Lower lobe of right lung (tissue), 2 donors: Measurements from ENCODE around the gene KCNK2. TPM values are rescaled to one million over a fixed set of nuclear protein-coding genes. Genes with fewer than 3 reads are reported as not detected.

Experiments used
- ATAC-seq, 2 donors: fragments of 200-7000 bp; cut with Tn5 transposase; one replicate each; pipeline ENCODE4 v1.9.1; 2020 to 2022; ENCODE audit warnings: mild to moderate bottlenecking in 2 of 2, moderate library complexity in 2 of 2
- DNase-seq: peaks from one replicate; pipeline ENCODE4 v3.0.0-alpha.2; 2020
- H3K27ac ChIP-seq: fragments of 200-600 bp; one replicate; pipeline ENCODE4 v1.8.0; 2022
- H3K27me3 ChIP-seq: fragments of 200-600 bp; one replicate; pipeline ENCODE4 v1.8.0; 2022; ENCODE audit warnings: low read depth
- H3K36me3 ChIP-seq: fragments of 200-600 bp; one replicate; pipeline ENCODE4 v1.8.0; 2022; ENCODE audit warnings: mild to moderate bottlenecking
- H3K4me1 ChIP-seq: fragments of 200-600 bp; one replicate; pipeline ENCODE4 v1.8.0; 2022
- H3K4me3 ChIP-seq: fragments of 200-600 bp; one replicate; pipeline ENCODE4 v1.8.0; 2022; ENCODE audit warnings: mild to moderate bottlenecking
- H3K9me3 ChIP-seq: fragments of 200-600 bp; one replicate; pipeline ENCODE4 v1.8.0; 2022
- CTCF ChIP-seq: fragments of 200-600 bp; IDR thresholded peaks from one replicate; pipeline ENCODE4 v1.8.0; 2022; ENCODE audit warnings: antibody characterized with exemption, mild to moderate bottlenecking
- intact Hi-C: fragments of 100-400 bp; cut with DNase I; formaldehyde crosslinking; loops from one replicate; pipeline ENCODE4 v1.11.0; 2022
- total RNA-seq: library from RNA; stranded (reverse); fragmentation: NEBNext Ultra II Directional; extraction: Animal tissue kit (Norgen Biotek cat#: 25700); gene quantifications from one replicate; pipeline ENCODE4 v1.2.1, GENCODE V29; 2021
- donor health status: DM: no; HTN: yes; CAD: no; lungs with severe emphysema.

Gene KCNK2
- total RNA-seq, 1 donor from 2014 or later: not detected

- Histone ChIP-seq H3K27ac (no peak overlapping the region), H3K4me3 (no peak overlapping the region)
- ATAC-seq: no peak
These were observed 13.0 kb downstream of the KCNK2 start for GRCh38 chr1:215095524-215095923.

GRCh38 chr1:215101511-215101910 is 19.0 kb downstream of the KCNK2 start:
- ATAC-seq: no peak
- Histone ChIP-seq H3K27ac (no peak overlapping the region), H3K9me3 (no peaks in the 10 kb centered on the region), H3K4me1 (no peaks in the 10 kb centered on the region), H3K27me3 (no peaks in the 10 kb centered on the region), H3K4me3 (no peak overlapping the region), H3K36me3 (no peaks in the 10 kb centered on the region)
- intact Hi-C loops: no loop called here
- TF ChIP-seq CTCF: no peak
- DNase-seq: no peak

More at GRCh38 chr1:215095524-215095923, 13.0 kb downstream of the KCNK2 start:
- no peaks in the 10 kb centered on the region for H3K36me3 ChIP-seq
- DNase-seq: no peak
- H3K4me1 ChIP-seq: no peaks in the 10 kb centered on the region
- no peaks in the 10 kb centered on the region for H3K9me3 ChIP-seq
- intact Hi-C loops: no loop called here
- no peak for TF ChIP-seq CTCF
- H3K27me3 ChIP-seq: no peaks in the 10 kb centered on the region

GRCh38 chr1:215104283-215104682 is 21.7 kb downstream of the KCNK2 start:
- Histone ChIP-seq H3K27me3 (no peaks in the 10 kb centered on the region), H3K27ac (no peak overlapping the region), H3K4me3 (no peak overlapping the region), H3K36me3 (no peaks in the 10 kb centered on the region), H3K9me3 (no peaks in the 10 kb centered on the region), H3K4me1 (no peaks in the 10 kb centered on the region)
- TF ChIP-seq CTCF: no peak
- DNase-seq (no peak), ATAC-seq (no peak)
- intact Hi-C loops: no loop called here

DNA sequence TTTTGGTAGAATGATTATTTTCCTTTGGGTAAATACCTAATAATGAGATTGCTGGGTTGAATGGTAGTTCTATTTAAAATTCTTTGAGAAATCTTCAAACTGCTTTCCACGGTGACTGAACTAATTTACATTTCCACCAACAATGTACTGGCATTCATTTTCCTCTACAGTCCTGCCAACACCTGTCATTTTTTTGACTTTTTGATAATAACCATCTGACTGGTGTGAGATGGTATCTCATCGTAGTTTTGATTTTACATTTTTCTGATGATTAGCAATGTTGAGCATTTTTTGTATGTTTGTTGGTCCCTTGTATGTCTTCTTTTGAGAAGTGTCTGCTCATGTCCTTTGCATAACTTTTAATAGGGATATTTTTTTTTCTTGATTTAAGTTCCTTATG is 23.5 kb downstream of the KCNK2 start:
- Histone ChIP-seq H3K9me3 (no peaks in the 10 kb centered on the region), H3K4me3 (no peak overlapping the region), H3K4me1 (no peaks in the 10 kb centered on the region), H3K27ac (no peak overlapping the region), H3K27me3 (no peaks in the 10 kb centered on the region), H3K36me3 (no peaks in the 10 kb centered on the region)
- ATAC-seq: no peak
- intact Hi-C loops: no loop called here
- DNase-seq: no peak
- no peak for TF ChIP-seq CTCF

- no peak for DNase-seq
- no peak for ATAC-seq
- intact Hi-C loops: no loop called here
These were observed 26.6 kb downstream of the KCNK2 start for GRCh38 chr1:215109171-215109570.

More at GRCh38 chr1:215109171-215109570, 26.6 kb downstream of the KCNK2 start:
- TF ChIP-seq CTCF: no peak
- no peaks in the 10 kb centered on the region for H3K36me3 ChIP-seq
- H3K4me1 ChIP-seq: no peaks in the 10 kb centered on the region
- H3K27me3 ChIP-seq: no peaks in the 10 kb centered on the region
- no peaks in the 10 kb centered on the region for H3K9me3 ChIP-seq
- no peak overlapping the region for H3K4me3 ChIP-seq
- H3K27ac ChIP-seq: no peak overlapping the region
